ENCODE data around the gene C2CD4D. TPM values are rescaled to one million over a fixed set of nuclear protein-coding genes. Genes with fewer than 3 reads are reported as not detected.

C2CD4D gene
- total RNA-seq, 2 donors from 2014 or later, result 0.44 to 0.82 TPM

- 91 to 92% methylated on average over 4 to 8 of the region's 8 CpGs for WGBS, 2 experiments (ENCODE audit: insufficient coverage in 1 of 2, insufficient read length in 1 of 2)
- no peaks in the 10 kb centered on the region for H3K9me3 Mint-ChIP-seq
- Histone ChIP-seq H3K27me3 (ENCODE audit: control insufficient read depth, insufficient read depth, low read length, poor library complexity, severe bottlenecking) (no peaks in the 10 kb centered on the region), H3K4me1 (ENCODE audit: control insufficient read depth, insufficient read depth, low read length) (no peaks in the 10 kb centered on the region), H3K4me3 (ENCODE audit: low read length) (no peak overlapping the region), H3K9ac (ENCODE audit: extremely low read depth, low read length, poor library complexity, severe bottlenecking) (no peak overlapping the region), H3K9me3 (ENCODE audit: control insufficient read depth, low read length) (no peaks in the 10 kb centered on the region), H3K36me3 (ENCODE audit: control insufficient read depth, insufficient read depth, low read length) (no peaks in the 10 kb centered on the region), H3K27ac (ENCODE audit: low read depth, low read length) (no peak overlapping the region)
- no peaks in the 10 kb centered on the region for H3K4me1 Mint-ChIP-seq
- peaks cover 12% of the 10 kb centered on the region for H3K27me3 Mint-ChIP-seq (ENCODE audit: insufficient read depth)
- H3K4me3 Mint-ChIP-seq, result no peak overlapping the region
- no peak for TF ChIP-seq CTCF (conservative IDR thresholded peaks at IDR 0.05)
- no peak overlapping the region for H3K27ac Mint-ChIP-seq
- no peak for DNase-seq
- H3K36me3 Mint-ChIP-seq (ENCODE audit: low read depth), result no peaks in the 10 kb centered on the region
Measured at GRCh38 chr1:151800830-151801229, 38.8 kb downstream of the C2CD4D start.

- no peaks in the 10 kb centered on the region for H3K27me3 ChIP-seq (ENCODE audit: control insufficient read depth, insufficient read depth, low read length, poor library complexity, severe bottlenecking)
- Mint-ChIP-seq H3K4me3 (no peak overlapping the region), H3K4me1 (no peaks in the 10 kb centered on the region), H3K36me3 (ENCODE audit: low read depth) (no peaks in the 10 kb centered on the region), H3K27me3 (ENCODE audit: insufficient read depth) (peaks cover 12% of the 10 kb centered on the region), H3K27ac (no peak overlapping the region), H3K9me3 (no peaks in the 10 kb centered on the region)
- H3K9ac ChIP-seq (ENCODE audit: extremely low read depth, low read length, poor library complexity, severe bottlenecking), result no peak overlapping the region
- DNase-seq, result no peak
- WGBS, 2 experiments (ENCODE audit: insufficient coverage in 1 of 2, insufficient read length in 1 of 2), result 52 to 70% methylated on average over 7 to 9 of the region's 9 CpGs
- no peaks in the 10 kb centered on the region for H3K4me1 ChIP-seq (ENCODE audit: control insufficient read depth, insufficient read depth, low read length)
- H3K9me3 ChIP-seq (ENCODE audit: control insufficient read depth, low read length), result no peaks in the 10 kb centered on the region
- H3K4me3 ChIP-seq (ENCODE audit: low read length), result no peak overlapping the region
- no peaks in the 10 kb centered on the region for H3K36me3 ChIP-seq (ENCODE audit: control insufficient read depth, insufficient read depth, low read length)
- no peak overlapping the region for H3K27ac ChIP-seq (ENCODE audit: low read depth, low read length)
- TF ChIP-seq CTCF (conservative IDR thresholded peaks at IDR 0.05), result no peak
Measured at GRCh38 chr1:151799179-151800022, 40.2 kb downstream of the C2CD4D start.

- Mint-ChIP-seq H3K4me1 (no peaks in the 10 kb centered on the region), H3K4me3 (no peak overlapping the region), H3K36me3 (ENCODE audit: low read depth) (no peaks in the 10 kb centered on the region), H3K27me3 (ENCODE audit: insufficient read depth) (peaks cover 6% of the 10 kb centered on the region), H3K9me3 (no peaks in the 10 kb centered on the region), H3K27ac (no peak overlapping the region)
- Histone ChIP-seq H3K9me3 (ENCODE audit: control insufficient read depth, low read length) (no peaks in the 10 kb centered on the region), H3K9ac (ENCODE audit: extremely low read depth, low read length, poor library complexity, severe bottlenecking) (no peak overlapping the region), H3K36me3 (ENCODE audit: control insufficient read depth, insufficient read depth, low read length) (no peaks in the 10 kb centered on the region), H3K4me1 (ENCODE audit: control insufficient read depth, insufficient read depth, low read length) (no peaks in the 10 kb centered on the region), H3K4me3 (ENCODE audit: low read length) (no peak overlapping the region), H3K27ac (ENCODE audit: low read depth, low read length) (no peak overlapping the region), H3K27me3 (ENCODE audit: control insufficient read depth, insufficient read depth, low read length, poor library complexity, severe bottlenecking) (no peaks in the 10 kb centered on the region)
- 83 to 92% methylated on average over 1 to 5 of the region's 5 CpGs for WGBS, 2 experiments (ENCODE audit: insufficient coverage in 1 of 2, insufficient read length in 1 of 2)
- TF ChIP-seq CTCF (conservative IDR thresholded peaks at IDR 0.05), result no peak
- DNase-seq, result no peak
Measured at GRCh38 chr1:151798571-151798970, 41.0 kb downstream of the C2CD4D start.
